Chondrocyte (in vitro differentiated cells): ENCODE data around the gene BCKDK. TPM values are rescaled to one million over a fixed set of nuclear protein-coding genes. Genes with fewer than 3 reads are reported as not detected.

Experiments used
- DNase-seq: peaks from one replicate; pipeline ENCODE4 v3.0.0; 2021; ENCODE audit warnings: mixed read lengths, low spot score
- H3K27ac Mint-ChIP-seq: one replicate; pipeline ENCODE4 v1.8.0; 2021; ENCODE audit warnings: mild to moderate bottlenecking, moderate library complexity, mixed read lengths; ENCODE audit not compliant: unreplicated experiment
- H3K27me3 Mint-ChIP-seq: 2 replicates; pipeline ENCODE4 v1.8.0; 2021; ENCODE audit warnings: low read depth, mixed read lengths
- H3K36me3 Mint-ChIP-seq: 2 replicates; pipeline ENCODE4 v1.8.0; 2021; ENCODE audit warnings: low read depth, mixed read lengths
- H3K4me1 Mint-ChIP-seq: 2 replicates; pipeline ENCODE4 v1.8.0; 2021; ENCODE audit warnings: low read depth, mild to moderate bottlenecking, mixed read lengths
- H3K4me3 Mint-ChIP-seq: one replicate; pipeline ENCODE4 v1.8.0; 2021; ENCODE audit warnings: mild to moderate bottlenecking, moderate library complexity, mixed read lengths; ENCODE audit not compliant: unreplicated experiment
- H3K9me3 Mint-ChIP-seq: 2 replicates; pipeline ENCODE4 v1.8.0; 2021; ENCODE audit warnings: low read depth, mixed read lengths
- CTCF ChIP-seq: fragments of 200-600 bp; sonication (generic); IDR thresholded peaks from 2 replicates; pipeline ENCODE4 v1.5.0; 2021; ENCODE audit warnings: antibody characterized with exemption, mild to moderate bottlenecking, moderate library complexity
- total RNA-seq: library from RNA; stranded (reverse); gene quantifications from 3 replicates; pipeline ENCODE4 v1.2.1, GENCODE V29; 2021

The BCKDK gene
- total RNA-seq, 1 donor from 2014 or later: 36.3 TPM

DNA sequence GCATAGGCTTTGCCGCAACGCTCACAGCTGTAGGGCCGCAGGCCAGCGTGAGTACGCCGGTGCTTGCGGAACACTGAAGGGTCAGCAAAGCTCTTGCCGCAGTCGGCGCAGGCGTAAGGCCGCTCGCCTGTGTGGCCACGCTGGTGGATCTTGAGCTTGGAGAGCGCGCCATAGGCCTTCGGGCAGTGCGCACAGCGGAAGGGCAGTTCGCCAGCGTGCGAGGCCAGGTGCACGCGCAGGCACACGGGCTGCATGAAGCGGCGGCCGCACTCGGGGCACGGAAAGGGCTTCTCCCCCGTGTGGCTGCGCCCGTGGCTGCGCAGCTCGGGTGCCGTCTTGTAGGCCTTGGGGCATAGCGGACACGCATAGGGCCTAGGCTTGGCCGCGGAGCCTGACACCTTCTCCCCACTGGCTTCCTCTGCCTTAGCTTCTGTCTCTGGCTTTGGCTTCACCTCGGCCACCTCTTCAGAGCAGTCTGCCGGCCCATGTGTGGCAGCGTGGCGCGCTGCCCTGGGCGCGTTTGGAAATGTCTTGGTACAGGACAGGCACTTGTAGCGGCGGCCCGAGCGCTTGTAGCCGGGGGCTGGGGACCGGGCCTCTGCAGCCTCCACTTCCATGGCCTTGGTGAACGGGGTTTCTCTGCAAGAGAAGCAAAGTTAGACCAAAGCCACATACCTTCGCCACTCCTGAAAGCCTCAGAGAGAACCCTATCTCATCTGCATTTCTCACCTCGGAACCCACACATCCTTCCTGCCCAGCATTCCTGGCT is 44.2 kb upstream of the BCKDK start:
- H3K36me3 Mint-ChIP-seq: peaks cover 13% of the 10 kb centered on the region
- peak overlapping the region; percentile 35 for H3K4me3 Mint-ChIP-seq
- DNase-seq: no peak
- TF ChIP-seq CTCF: no peak
- no peaks in the 10 kb centered on the region for H3K9me3 Mint-ChIP-seq
- H3K27ac Mint-ChIP-seq: peak overlapping the region; percentile 99
- no peaks in the 10 kb centered on the region for H3K27me3 Mint-ChIP-seq
- peaks cover 34% of the 10 kb centered on the region for H3K4me1 Mint-ChIP-seq

- H3K4me3 Mint-ChIP-seq: peak overlapping the region; percentile 35
- H3K36me3 Mint-ChIP-seq: peaks cover 13% of the 10 kb centered on the region
- DNase-seq: no peak
- peaks cover 34% of the 10 kb centered on the region for H3K4me1 Mint-ChIP-seq
- H3K9me3 Mint-ChIP-seq: no peaks in the 10 kb centered on the region
- no peaks in the 10 kb centered on the region for H3K27me3 Mint-ChIP-seq
- peak overlapping the region; percentile 99 for H3K27ac Mint-ChIP-seq
- no peak for TF ChIP-seq CTCF
Observed at GRCh38 chr16:31064882-31065461, 43.2 kb upstream of the BCKDK start.

- H3K27ac Mint-ChIP-seq: no peak overlapping the region
- H3K4me1 Mint-ChIP-seq: peaks cover 43% of the 10 kb centered on the region
- H3K4me3 Mint-ChIP-seq: no peak overlapping the region
- H3K27me3 Mint-ChIP-seq: no peaks in the 10 kb centered on the region
- no peak for DNase-seq
- no peaks in the 10 kb centered on the region for H3K9me3 Mint-ChIP-seq
- peaks cover 9% of the 10 kb centered on the region for H3K36me3 Mint-ChIP-seq
- no peak for TF ChIP-seq CTCF
Observed at GRCh38 chr16:31067342-31067741, 40.8 kb upstream of the BCKDK start.

DNA sequence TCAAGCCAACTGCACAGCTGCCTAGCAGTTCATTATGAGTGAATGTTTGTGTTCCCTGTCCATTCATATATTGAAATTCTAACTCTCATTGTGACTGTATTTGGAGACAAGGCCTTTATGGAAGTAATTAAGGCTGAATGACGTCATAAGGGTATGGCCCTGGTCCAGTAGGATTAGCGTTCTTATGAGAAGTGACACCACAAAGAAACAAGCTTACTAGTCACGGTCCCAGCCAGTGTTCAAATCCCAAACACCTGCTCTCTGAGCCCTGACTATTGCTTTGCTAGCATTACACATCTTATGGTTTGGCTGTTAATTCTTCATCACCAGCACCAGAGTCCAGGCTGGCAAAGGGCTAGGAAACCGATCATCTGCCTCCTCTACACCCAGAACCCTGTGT is 36.3 kb upstream of the BCKDK start:
- H3K4me1 Mint-ChIP-seq: peaks cover 28% of the 10 kb centered on the region
- H3K27me3 Mint-ChIP-seq: no peaks in the 10 kb centered on the region
- H3K4me3 Mint-ChIP-seq: peak overlapping the region; percentile 99
- TF ChIP-seq CTCF: no peak
- peak overlapping the region; percentile 98 for H3K27ac Mint-ChIP-seq
- H3K36me3 Mint-ChIP-seq: no peaks in the 10 kb centered on the region
- H3K9me3 Mint-ChIP-seq: no peaks in the 10 kb centered on the region
- DNase-seq: no peak

GRCh38 chr16:31072540-31073141 is 35.5 kb upstream of the BCKDK start:
- Mint-ChIP-seq H3K36me3 (peaks cover under 1% of the 10 kb centered on the region), H3K4me3 (peak overlapping the region; percentile 99), H3K27me3 (no peaks in the 10 kb centered on the region), H3K9me3 (no peaks in the 10 kb centered on the region), H3K4me1 (peaks cover 28% of the 10 kb centered on the region), H3K27ac (peak overlapping the region; percentile 98)
- no peak for DNase-seq
- TF ChIP-seq CTCF: no peak
